ENCODE data around the gene SCN2B. TPM values are rescaled to one million over a fixed set of nuclear protein-coding genes. Genes with fewer than 3 reads are reported as not detected.

SCN2B gene
- total and polyA plus RNA-seq, 10 of the 15 experiments (the other 5 are each of a cell fraction or from before 2014, with no cell fraction given), result 0.01 TPM; not detected in 9

- TF ChIP-seq POLR2A (IDR thresholded peaks at IDR 0.05; ENCODE audit: low read depth, low read length) (no peak), SREBF1 (IDR thresholded peaks at IDR 0.05; ENCODE audit: low read length) (no peak), EZH2 (IDR thresholded peaks at IDR 0.05; ENCODE audit: borderline replicate concordance, control insufficient read depth, low read depth, low read length) (no peak), MYB (IDR thresholded peaks at IDR 0.05; ENCODE audit: borderline replicate concordance, low read depth, low read length) (no peak)
- TF ChIP-seq, protein P1, sequence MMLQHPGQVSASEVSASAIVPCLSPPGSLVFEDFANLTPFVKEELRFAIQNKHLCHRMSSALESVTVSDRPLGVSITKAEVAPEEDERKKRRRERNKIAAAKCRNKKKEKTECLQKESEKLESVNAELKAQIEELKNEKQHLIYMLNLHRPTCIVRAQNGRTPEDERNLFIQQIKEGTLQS (IDR thresholded peaks at IDR 0.05; ENCODE audit: borderline replicate concordance, extremely low read depth, low read depth, low read length), result no peak
These were observed 37.9 kb upstream of the SCN2B start (continued) for GRCh38 chr11:118214210-118214914.

DNA sequence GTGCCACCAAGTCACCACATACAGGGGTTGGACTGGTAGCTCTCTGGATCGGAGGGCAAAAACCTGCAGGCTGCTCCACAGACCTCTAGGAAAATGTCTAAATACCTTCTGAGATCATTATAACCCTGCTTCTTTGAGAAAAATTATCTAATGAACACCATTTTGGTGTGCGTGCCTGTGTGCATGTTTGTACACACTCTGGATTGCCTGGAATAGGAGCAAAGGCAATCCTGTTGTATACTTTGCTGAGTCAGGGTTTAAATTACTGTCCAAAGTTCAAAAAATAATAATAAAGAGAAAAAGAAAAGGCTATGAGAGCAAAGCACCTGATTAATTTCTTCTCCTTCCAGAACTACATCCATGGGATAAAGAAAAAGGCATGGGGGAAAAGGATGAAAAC is 37.3 kb upstream of the SCN2B start:
- Histone ChIP-seq H3K79me2 (ENCODE audit: control insufficient read depth, insufficient read depth, low read length) (no peaks in the 10 kb centered on the region), H3K27me3 (replicated peaks in 1 of 2; ENCODE audit: control insufficient read depth in 2 of 2, insufficient read depth in 2 of 2, low read length in 1 of 2) (no peaks in the 10 kb centered on the region), H2AFZ (ENCODE audit: control insufficient read depth, low read depth, low read length) (no peak overlapping the region), H3K4me3 (no peak overlapping the region), H3K9me3 (replicated peaks; ENCODE audit: control insufficient read depth, insufficient read depth, low read length) (no peaks in the 10 kb centered on the region), H3K4me2 (ENCODE audit: control insufficient read depth, insufficient read depth) (peak overlapping the region; percentile 84), H3K36me3 (ENCODE audit: control insufficient read depth in 2 of 2, insufficient read depth in 2 of 2, low read length in 1 of 2) (no peaks in the 10 kb centered on the region), H3K4me1 (ENCODE audit: control insufficient read depth, insufficient read depth, low read length) (peaks cover 36% of the 10 kb centered on the region), H3K9ac (ENCODE audit: control insufficient read depth, insufficient read depth, low read length) (no peak overlapping the region), H4K20me1 (ENCODE audit: control insufficient read depth, insufficient read depth) (no peaks in the 10 kb centered on the region), H3K27ac (ENCODE audit: control insufficient read depth, insufficient read depth) (peak overlapping the region; percentile 17; the same call in 1 of the 2 replicates)
- BruUV-seq (replicated peaks), result no TSS peak
- 39% methylated on average over 2 of the region's 2 CpGs for WGBS (ENCODE audit: insufficient coverage, insufficient replicate concordance, low lambda C conversion rate, missing lambda C conversion rate)
- FAIRE-seq, result no peak
- DNase-seq (ENCODE audit: low read depth, low spot score), result no peak
- CTCF ChIA-PET, result interaction anchor here (1.0 to 6.9 kb wide), 16 partner anchors 11 to 267 kb away, joined by 3 to 62 read pairs (median 4); partner anchors contain the start of genes JAML and MPZL3
- no peak for ATAC-seq
- RAD21 ChIA-PET (ENCODE audit: unreplicated experiment), result interaction anchor here (0.9 to 4.2 kb wide), 13 partner anchors 8 to 78 kb away, joined by 3 to 43 read pairs (median 5); partner anchors contain the start of gene JAML
- SMC1A ChIA-PET (ENCODE audit: uncharacterized antibody, unreplicated experiment), result interaction anchor here (0.5 to 5.8 kb wide), 21 partner anchors 11 to 761 kb away, joined by 3 to 80 read pairs (median 7); partner anchors contain the start of genes CD3E, JAML and MPZL3
- in situ Hi-C loops (cut with MboI) (no loop called here), intact Hi-C loops (cut with micrococcal nuclease; ENCODE audit: unreplicated experiment) (no loop called here)
- POLR2A ChIA-PET, result interaction anchor here (0.5 to 3.7 kb wide), 12 partner anchors 9 to 164 kb away, joined by 3 to 17 read pairs (median 4); partner anchors contain the start of genes JAML and MPZL3
- TF ChIP-seq SUZ12 (IDR thresholded peaks at IDR 0.05; ENCODE audit: unreplicated experiment), result no peak
- no peak for TF ChIP-seq WRNIP1 (IDR thresholded peaks at IDR 0.05; ENCODE audit: borderline replicate concordance, low read depth, low read length)
- no peak for TF ChIP-seq MLLT1 (IDR thresholded peaks at IDR 0.05)
- no peak for TF ChIP-seq YY1 (IDR thresholded peaks at IDR 0.05; ENCODE audit: low read depth, low read length)
- no peak for TF ChIP-seq GATAD2B (conservative IDR thresholded peaks at IDR 0.05; ENCODE audit: low read depth)
- TF ChIP-seq EP300 (IDR thresholded peaks at IDR 0.05; ENCODE audit: borderline replicate concordance in 1 of 2, control insufficient read depth in 1 of 2, low read depth in 2 of 2, low read length in 2 of 2), result no peak
- no peak for TF ChIP-seq CREB1 (IDR thresholded peaks at IDR 0.05; ENCODE audit: low read depth)
- no peak for TF ChIP-seq NFYB (IDR thresholded peaks at IDR 0.05; ENCODE audit: insufficient read depth, low read depth, low read length)
- TF ChIP-seq MTA2 (IDR thresholded peaks at IDR 0.05; ENCODE audit: low read depth), result no peak
- TF ChIP-seq NFYA (IDR thresholded peaks at IDR 0.05; ENCODE audit: borderline replicate concordance, low read depth, low read length), result no peak
- TF ChIP-seq SMAD5 (IDR thresholded peaks at IDR 0.05; ENCODE audit: low read depth), result no peak
- TF ChIP-seq NRF1 (conservative IDR thresholded peaks at IDR 0.05; ENCODE audit: low read depth, low read length), result no peak
- TF ChIP-seq, protein P2, sequence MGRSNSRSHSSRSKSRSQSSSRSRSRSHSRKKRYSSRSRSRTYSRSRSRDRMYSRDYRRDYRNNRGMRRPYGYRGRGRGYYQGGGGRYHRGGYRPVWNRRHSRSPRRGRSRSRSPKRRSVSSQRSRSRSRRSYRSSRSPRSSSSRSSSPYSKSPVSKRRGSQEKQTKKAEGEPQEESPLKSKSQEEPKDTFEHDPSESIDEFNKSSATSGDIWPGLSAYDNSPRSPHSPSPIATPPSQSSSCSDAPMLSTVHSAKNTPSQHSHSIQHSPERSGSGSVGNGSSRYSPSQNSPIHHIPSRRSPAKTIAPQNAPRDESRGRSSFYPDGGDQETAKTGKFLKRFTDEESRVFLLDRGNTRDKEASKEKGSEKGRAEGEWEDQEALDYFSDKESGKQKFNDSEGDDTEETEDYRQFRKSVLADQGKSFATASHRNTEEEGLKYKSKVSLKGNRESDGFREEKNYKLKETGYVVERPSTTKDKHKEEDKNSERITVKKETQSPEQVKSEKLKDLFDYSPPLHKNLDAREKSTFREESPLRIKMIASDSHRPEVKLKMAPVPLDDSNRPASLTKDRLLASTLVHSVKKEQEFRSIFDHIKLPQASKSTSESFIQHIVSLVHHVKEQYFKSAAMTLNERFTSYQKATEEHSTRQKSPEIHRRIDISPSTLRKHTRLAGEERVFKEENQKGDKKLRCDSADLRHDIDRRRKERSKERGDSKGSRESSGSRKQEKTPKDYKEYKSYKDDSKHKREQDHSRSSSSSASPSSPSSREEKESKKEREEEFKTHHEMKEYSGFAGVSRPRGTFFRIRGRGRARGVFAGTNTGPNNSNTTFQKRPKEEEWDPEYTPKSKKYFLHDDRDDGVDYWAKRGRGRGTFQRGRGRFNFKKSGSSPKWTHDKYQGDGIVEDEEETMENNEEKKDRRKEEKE (IDR thresholded peaks at IDR 0.05), result no peak
